CD4-positive, alpha-beta T cell treated with Interleukin-4 for 1 hour (primary cell): ENCODE measurements around the gene SHOX.
"Not testable (repeated sequence)": the region's sequence is repeated elsewhere in the genome, so short reads cannot be mapped to it uniquely, and the experiment has no call there.

ENCODE experiments used
- DNase-seq, 2 donors: peaks; one replicate each; pipeline ENCODE4 v3.0.0-alpha.2; 2020 to 2022

The SHOX gene

GRCh38 chrX:638482-639131 lies 8.0 kb downstream of the SHOX start:
- no peak for DNase-seq

GRCh38 chrX:639151-639550 lies 8.6 kb downstream of the SHOX start:
- no peak for DNase-seq

GRCh38 chrX:640641-641040 lies 10.1 kb downstream of the SHOX start:
- no peak for DNase-seq

GRCh38 chrX:641671-642435 lies 11.3 kb downstream of the SHOX start:
- DNase-seq: no peak

DNA sequence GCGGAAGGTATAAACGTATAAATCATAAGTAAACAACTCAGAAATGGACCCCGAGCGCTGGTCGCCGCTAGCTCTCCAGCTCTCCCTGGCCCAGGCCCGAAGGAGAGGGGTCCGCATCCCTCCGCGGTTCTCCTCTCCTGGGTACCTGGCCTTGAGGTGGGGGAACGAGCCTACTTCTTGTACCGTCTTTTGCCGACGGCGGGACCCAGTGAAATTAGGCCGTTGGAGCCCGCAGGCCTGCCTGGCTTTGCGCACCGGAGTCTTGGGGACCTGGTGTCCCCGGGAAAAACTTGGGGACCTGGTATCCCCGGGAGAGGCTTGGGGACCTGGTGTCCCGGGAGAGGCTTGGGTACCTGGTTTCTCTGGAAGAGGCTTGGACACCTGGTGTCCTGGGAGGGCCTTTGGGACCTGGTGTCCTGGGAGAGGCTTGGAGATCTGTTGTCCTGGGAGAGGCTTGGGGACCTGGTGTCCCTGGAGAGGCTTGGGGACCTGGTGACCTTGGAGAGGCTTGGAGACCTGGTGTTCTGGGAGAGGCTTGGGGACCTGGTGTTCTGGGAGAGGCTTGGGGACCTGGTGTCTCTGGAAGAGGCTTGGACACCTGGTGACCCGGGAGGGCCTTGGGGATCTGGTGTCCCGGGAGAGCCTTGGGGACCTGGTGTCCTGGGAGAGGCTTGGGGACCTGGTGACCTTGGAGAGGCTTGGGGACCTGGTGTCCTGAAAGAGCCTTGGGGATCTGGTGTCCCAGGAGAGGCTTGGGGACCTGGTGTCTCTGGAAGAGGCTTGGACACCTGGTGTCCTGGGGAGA lies 12.0 kb downstream of the SHOX start:
- DNase-seq: no peak

GRCh38 chrX:643241-643595 lies 12.6 kb downstream of the SHOX start:
- no peak for DNase-seq

GRCh38 chrX:643911-644303 lies 13.3 kb downstream of the SHOX start:
- no peak for DNase-seq

- no peak for DNase-seq
Measured at GRCh38 chrX:644304-645281, 14.0 kb downstream of the SHOX start.

GRCh38 chrX:646228-646495 lies 15.6 kb downstream of the SHOX start:
- no peak for DNase-seq

DNA sequence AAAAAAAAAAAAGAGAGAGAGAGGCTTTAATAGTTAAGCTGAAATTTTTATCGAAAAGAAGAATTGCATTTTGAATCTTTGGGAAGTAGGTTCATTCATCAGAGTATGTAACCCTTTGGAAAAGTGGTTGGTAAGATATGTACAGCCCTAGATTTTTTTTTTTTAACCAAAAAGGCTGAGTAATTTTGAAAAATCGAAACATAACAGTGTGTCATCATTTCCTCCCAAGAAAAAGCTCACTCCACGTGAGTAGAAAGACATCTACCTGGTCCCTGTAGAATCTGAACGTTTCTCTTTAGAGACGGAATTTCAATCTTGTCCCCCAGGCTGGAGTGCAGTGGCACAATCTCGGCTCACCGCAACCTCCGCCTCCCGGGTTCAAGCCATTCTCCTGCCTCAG lies 16.2 kb downstream of the SHOX start:
- DNase-seq: no peak

DNA sequence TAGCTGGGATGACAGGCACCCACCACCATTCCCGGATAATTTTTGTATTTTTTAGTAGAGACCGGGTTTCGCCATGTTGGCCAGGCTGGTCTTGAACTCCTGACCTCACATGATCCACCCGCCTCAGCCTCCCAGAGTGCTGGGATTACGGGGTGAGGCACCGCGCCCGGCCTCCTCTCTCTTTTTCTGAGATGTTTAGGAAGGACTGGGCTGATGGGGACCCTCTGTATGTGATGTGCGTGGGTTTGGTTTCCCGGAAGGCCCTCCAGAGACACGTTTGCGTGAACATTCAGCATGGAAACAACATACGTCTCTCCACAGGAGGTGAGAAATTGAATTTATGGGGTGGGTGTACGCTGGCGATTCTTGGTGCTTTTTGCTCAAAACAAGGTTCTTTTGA lies 18.6 kb downstream of the SHOX start:
- no peak for DNase-seq

DNA sequence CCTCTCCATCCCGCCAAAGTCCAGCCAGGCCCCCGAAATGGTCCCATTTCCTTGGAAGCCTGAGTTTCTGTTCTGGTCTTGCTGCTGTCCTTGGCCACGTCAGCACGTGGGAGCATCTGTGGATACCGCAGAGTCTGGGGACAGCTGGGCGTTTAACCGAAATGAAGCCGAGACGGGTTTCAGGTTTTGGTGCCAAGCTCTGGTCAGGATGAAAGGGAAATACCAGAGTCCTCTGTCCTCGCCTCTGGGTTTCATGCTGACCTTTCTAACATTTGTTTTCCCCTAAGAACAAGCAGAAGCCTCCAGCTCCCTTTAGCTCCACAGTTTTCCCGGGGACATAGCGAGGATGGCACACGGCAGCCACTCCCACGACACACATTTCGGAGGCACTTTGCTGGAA lies 19.7 kb downstream of the SHOX start:
- DNase-seq: no peak

GRCh38 chrX:650811-651210 lies 20.2 kb downstream of the SHOX start:
- no peak for DNase-seq

GRCh38 chrX:651922-652321 lies 21.3 kb downstream of the SHOX start:
- not testable (repeated sequence) for DNase-seq

DNA sequence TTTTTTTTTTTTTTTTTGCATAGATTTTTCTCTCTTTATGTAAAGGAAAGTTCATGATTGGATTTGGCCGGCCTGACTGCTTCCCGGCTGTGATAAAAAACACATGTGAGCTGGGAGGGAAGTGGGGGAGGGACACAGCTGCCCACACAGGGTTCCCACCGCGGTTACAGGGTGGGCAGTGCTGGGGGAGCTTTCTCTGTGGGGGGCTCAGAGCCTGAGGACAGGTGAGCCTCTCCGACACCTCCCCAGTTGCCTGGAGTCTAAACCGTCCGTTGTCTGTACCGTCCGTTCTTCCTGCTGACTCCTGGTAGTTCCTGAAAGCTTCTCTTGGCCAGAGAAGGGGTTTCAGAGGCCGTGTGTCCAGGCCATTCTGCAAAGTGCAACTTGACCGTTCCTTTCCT lies 21.8 kb downstream of the SHOX start:
- no peak for DNase-seq

- DNase-seq: no peak
Measured at GRCh38 chrX:653306-653705, 22.7 kb downstream of the SHOX start.

DNA sequence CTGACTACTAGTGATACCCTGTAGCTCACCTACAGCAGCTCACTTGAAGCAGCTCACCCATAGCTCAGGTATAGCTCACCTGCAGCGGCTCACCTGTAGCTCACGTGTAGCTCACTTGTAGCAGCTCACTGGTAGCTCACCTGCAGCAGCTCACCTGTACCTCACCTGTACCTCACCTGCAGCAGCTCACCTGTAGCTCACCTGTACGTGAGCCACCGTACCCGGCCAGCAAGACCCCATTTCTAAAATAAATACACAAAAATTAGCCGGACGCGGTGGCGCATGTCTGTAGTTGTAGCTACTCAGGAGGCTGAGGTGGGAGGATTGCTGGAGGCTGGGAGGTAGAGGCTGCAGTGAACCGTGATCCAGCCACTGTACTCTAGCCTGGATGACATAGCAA lies 30.6 kb downstream of the SHOX start:
- no peak for DNase-seq

DNA sequence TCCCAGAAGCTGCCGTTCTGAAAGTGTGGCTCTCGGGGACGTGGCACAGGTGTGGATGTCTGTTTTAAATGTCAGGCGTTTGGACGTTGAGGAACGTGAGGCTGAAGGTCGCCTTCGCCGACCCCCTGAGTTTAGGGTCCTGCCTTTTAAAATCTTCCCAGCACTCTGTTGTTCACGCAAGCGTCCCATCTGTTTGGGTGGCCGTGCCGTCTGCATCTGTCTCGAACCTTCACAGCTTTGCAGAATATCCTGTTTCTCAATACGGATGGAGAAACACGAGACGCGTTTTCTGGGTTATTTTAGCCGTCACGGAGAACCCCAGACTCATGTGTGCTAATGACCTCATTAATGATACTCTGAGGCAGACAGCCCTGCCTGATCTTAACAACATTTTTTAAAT lies 31.5 kb downstream of the SHOX start:
- DNase-seq: no peak

DNA sequence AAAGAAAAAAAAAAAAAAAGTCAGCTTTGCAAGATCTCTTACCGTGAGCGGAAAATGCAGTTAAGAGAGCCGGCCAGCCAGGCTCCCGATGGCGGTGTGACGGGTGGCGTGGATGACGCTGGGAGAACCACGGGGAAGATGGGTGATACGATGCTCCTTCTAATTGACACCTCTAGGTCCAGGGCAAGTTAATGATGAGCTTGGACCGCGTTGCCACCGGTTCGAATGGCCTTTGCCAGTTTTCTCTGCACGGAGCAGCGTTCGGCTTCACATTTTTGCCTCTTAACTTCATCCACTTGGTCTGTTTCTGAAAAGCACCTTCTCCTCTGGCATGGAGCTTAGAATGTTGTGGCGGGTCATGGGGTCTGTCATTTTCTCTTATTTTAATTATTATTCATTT lies 33.2 kb downstream of the SHOX start:
- no peak for DNase-seq

- DNase-seq: no peak
Measured at GRCh38 chrX:666762-667720, 36.5 kb downstream of the SHOX start.

DNA sequence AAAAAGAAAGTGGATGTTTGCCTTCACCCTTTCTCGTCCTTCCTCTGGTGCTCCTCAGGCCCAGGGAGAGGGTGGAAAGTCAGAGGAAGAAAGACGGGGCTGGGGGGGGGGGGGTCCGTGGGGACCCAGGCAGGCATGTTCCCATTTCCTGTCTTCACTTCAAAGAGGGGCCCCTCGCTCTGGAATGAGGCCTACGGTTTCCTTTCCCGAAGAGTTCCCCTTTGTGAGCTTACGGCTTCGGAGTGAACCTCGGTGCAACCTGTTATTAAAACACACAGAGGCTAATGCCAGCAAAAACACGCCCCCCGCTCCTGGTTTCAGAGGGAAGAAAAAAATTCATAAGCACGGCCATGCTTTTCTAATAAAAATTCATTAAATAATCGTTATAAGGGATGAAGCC lies 40.1 kb downstream of the SHOX start:
- DNase-seq: no peak

DNA sequence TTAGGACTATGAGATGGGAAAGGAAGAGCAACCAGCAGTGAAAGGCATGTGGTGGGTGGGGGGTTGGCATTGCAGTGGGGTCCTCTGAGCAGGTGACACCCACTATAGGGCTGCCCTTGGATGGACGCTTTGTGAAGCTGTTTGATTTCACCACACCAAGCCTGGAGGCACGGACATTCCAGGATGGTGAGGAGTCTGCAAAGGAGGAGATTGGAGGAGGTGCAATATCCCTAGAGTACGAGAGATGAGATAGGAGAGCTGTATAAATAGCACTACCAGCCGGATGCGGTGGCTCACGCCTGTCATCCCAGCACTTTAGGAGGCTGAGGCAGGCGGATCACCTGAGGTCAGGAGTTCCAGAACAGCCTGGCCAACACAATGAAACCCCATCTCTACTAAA lies 42.3 kb downstream of the SHOX start:
- DNase-seq: no peak
